Adrenal gland (tissue), 5 donors: ENCODE results near the gene SKA3.

Experiments used
- CTCF ChIP-seq, 6 experiments: fragments of 450-650 bp in 4 of 6; fragments of 200-600 bp in 2 of 6; sonication (generic) in 1 of 6; IDR thresholded peaks; 1 replicate in 5 of 6; 2 replicates in 1 of 6; pipeline versions ENCODE4 v1.5.1 to v1.8.0; 2016 to 2021; ENCODE audit warnings: antibody characterized with exemption in 6 of 6, mild to moderate bottlenecking in 2 of 6, moderate library complexity in 1 of 6
- POLR2A ChIP-seq, 2 donors: fragments of 450-650 bp; IDR thresholded peaks; one replicate each; pipeline ENCODE4 v1.6.1; 2017; ENCODE audit warnings: antibody characterized with exemption in 2 of 2, mild to moderate bottlenecking in 2 of 2, moderate library complexity in 1 of 2
- donor health status: DM: no; HTN: no; CAD: no.

DNA sequence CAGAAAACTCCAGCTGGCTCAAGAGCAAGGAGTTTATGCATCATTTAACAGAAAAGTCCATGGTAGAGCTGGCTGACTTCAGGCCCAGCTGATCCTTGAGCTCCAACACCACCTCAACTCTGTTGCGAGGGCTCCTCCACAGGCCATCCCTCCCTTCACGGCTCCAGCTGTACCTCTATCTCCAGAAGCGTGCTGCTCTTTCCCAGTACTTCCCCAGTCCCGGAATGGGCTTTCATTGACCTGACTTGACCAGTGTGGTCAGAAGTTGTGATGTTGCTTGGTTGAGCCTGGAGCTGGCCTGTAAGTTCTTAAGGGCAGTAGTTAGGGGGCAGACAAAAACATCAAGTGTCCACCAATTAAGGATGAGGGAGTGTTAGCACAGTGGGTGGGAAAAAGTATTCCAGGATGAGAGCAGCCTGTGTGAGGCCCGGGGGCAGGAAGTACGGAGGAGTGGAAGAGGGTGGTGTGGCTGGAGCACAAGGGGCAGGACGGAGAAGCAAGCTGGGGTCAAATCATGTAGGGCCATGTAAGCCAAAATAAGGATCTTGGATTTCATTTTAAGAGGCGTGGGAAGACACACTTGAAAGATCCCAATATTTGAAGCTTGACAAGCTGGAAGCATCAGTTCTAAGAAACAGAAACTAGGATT lies 24.0 kb downstream of the SKA3 start:
- TF ChIP-seq POLR2A (IDR thresholded peaks at IDR 0.05) (no peak), CTCF (IDR thresholded peaks at IDR 0.05) (no peak)
